HCT116 (cell line): ENCODE measurements around the gene KDM1B. TPM values are rescaled to one million over a fixed set of nuclear protein-coding genes. Genes with fewer than 3 reads are reported as not detected.

Experiments
- ATAC-seq: fragments of 200-7000 bp; cut with Tn5 transposase; 2 replicates; pipeline ENCODE4 v1.9.1; 2020; ENCODE audit warnings: mild to moderate bottlenecking, moderate library complexity
- BruUV-seq: library from RNA; stranded (reverse); fragments of 400-500 nt; replicated peaks from 2 replicates; lab custom pipeline; 2021; lab: Mats Ljungman, UMichigan
- CTCF ChIA-PET: fragments of 300-600 bp; sonication (Branson Sonifier 250); formaldehyde crosslinking; loops from one replicate; lab custom pipeline; 2021; ENCODE audit warnings: antibody characterized with exemption; lab: Charles Lee
- POLR2A ChIA-PET: fragments of 300-600, 350-600 bp; sonication (Branson Sonifier 250); formaldehyde crosslinking; loops from one replicate; lab custom pipeline; 2021; ENCODE audit warnings: antibody characterized with exemption; lab: Charles Lee
- RAD21 ChIA-PET, 2 experiments: fragments of 300-600 bp; sonication (Branson Sonifier 250); formaldehyde crosslinking; loops; one replicate each; lab custom pipeline; 2023; ENCODE audit warnings: low total read pairs in 2 of 2; ENCODE audit not compliant: uncharacterized antibody in 2 of 2, unreplicated experiment in 2 of 2, low non-redundant PET in 1 of 2; lab: Charles Lee
- DNase-seq: peaks from one replicate; pipeline ENCODE4 v3.0.0-alpha.2; 2010; ENCODE audit warnings: low read depth, low spot score
- H2AFZ ChIP-seq: fragments of 200-600 bp; shearing (Covaris generic), sonication (generic); 2 replicates; pipeline ENCODE4 v1.6.1; 2017; ENCODE audit warnings: low read depth, mixed run types, mixed read lengths, antibody characterized with exemption, low read length; ENCODE audit not compliant: poor library complexity, severe bottlenecking
- H3K27ac ChIP-seq: 2 replicates; pipeline ENCODE4 v1.5.1; 2012; ENCODE audit warnings: low read depth, low read length
- H3K27me3 ChIP-seq: fragments of 200-600 bp; sonication (generic); 2 replicates; pipeline ENCODE4 v1.6.1; 2016; ENCODE audit warnings: mixed run types, low read length, mixed read lengths; ENCODE audit not compliant: insufficient read depth
- H3K36me3 ChIP-seq, 2 experiments: fragments of 200-500 bp in 1 of 2; fragments of 200-600 bp in 1 of 2; sonication (Bioruptor generic) in 1 of 2; sonication (generic) in 1 of 2; 2 replicates each; pipeline versions ENCODE4 v1.5.1 to v1.6.1; 2014 to 2016; ENCODE audit warnings: low read length in 2 of 2, inconsistent platforms in 1 of 2, mixed read lengths in 1 of 2, mixed run types in 1 of 2; ENCODE audit not compliant: insufficient read depth in 2 of 2, control insufficient read depth in 1 of 2
- H3K4me1 ChIP-seq, 2 experiments: fragments of 200-600 bp in 1 of 2; sonication (generic) in 1 of 2; 2 replicates each; pipeline versions ENCODE4 v1.5.1 to v1.6.1; 2012 to 2017; ENCODE audit warnings: low read length in 2 of 2, inconsistent platforms in 1 of 2, mild to moderate bottlenecking in 1 of 2, mixed read lengths in 1 of 2, mixed run types in 1 of 2, moderate library complexity in 1 of 2; ENCODE audit not compliant: insufficient read depth in 2 of 2, control insufficient read depth in 1 of 2
- H3K4me2 ChIP-seq: fragments of 200-600 bp; sonication (generic); 2 replicates; pipeline ENCODE4 v1.6.1; 2017; ENCODE audit warnings: mixed run types, low read length, mixed read lengths
- H3K4me3 ChIP-seq, 2 experiments: fragments of 200-600 bp in 1 of 2; sonication (generic) in 1 of 2; replicated peaks in 1 of 2; 2 replicates each; pipeline ENCODE4 v1.5.1; 2011 to 2016; ENCODE audit warnings: low read length in 2 of 2, control low read depth in 1 of 2, low read depth in 1 of 2, mild to moderate bottlenecking in 1 of 2, mixed read lengths in 1 of 2, mixed run types in 1 of 2
- H3K79me2 ChIP-seq: fragments of 200-600 bp; sonication (generic); 2 replicates; pipeline ENCODE4 v1.6.1; 2017; ENCODE audit warnings: mild to moderate bottlenecking, mixed run types, low read length, moderate library complexity, mixed read lengths; ENCODE audit not compliant: insufficient read depth
- H3K9ac ChIP-seq: fragments of 200-600 bp; sonication (generic); 2 replicates; pipeline ENCODE4 v1.6.1; 2016; ENCODE audit warnings: low read length, mixed read lengths
- H3K9me2 ChIP-seq: fragments of 200-600 bp; sonication (generic), shearing (Covaris generic); 2 replicates; pipeline ENCODE4 v1.6.1; 2017; ENCODE audit warnings: mixed run types, mild to moderate bottlenecking, moderate library complexity; ENCODE audit not compliant: insufficient read depth
- H3K9me3 ChIP-seq, 2 experiments: fragments of 200-500 bp in 1 of 2; fragments of 200-600 bp in 1 of 2; sonication (Bioruptor generic) in 1 of 2; sonication (generic) in 1 of 2; 2 replicates each; pipeline ENCODE4 v1.6.1; 2014 to 2017; ENCODE audit warnings: low read length in 2 of 2, mixed read lengths in 2 of 2, inconsistent platforms in 1 of 2, low read depth in 1 of 2, mild to moderate bottlenecking in 1 of 2, mixed run types in 1 of 2, moderate library complexity in 1 of 2; ENCODE audit not compliant: control insufficient read depth in 1 of 2, insufficient read depth in 1 of 2
- H4K20me1 ChIP-seq: fragments of 200-600 bp; sonication (generic), shearing (Covaris generic); 2 replicates; pipeline ENCODE4 v1.6.1; 2017; ENCODE audit warnings: mixed run types, mild to moderate bottlenecking, moderate library complexity; ENCODE audit not compliant: insufficient read depth
- CBX3 ChIP-seq: IDR thresholded peaks from 2 replicates; pipeline ENCODE4 v1.6.1; 2012; ENCODE audit warnings: low read depth
- CEBPB ChIP-seq: IDR thresholded peaks from 2 replicates; pipeline ENCODE4 v1.6.1; 2012; ENCODE audit warnings: low read depth
- EGR1 ChIP-seq: IDR thresholded peaks from 2 replicates; pipeline ENCODE4 v1.6.1; 2012; ENCODE audit warnings: low read depth
- ELF1 ChIP-seq: IDR thresholded peaks from 2 replicates; pipeline ENCODE4 v1.6.1; 2012; ENCODE audit warnings: low read depth, borderline replicate concordance
- EZH2phosphoT487 ChIP-seq: fragments of 200-600 bp; IDR thresholded peaks from 2 replicates; pipeline ENCODE4 v1.6.1; 2018; ENCODE audit warnings: antibody characterized with exemption, borderline replicate concordance
- FOSL1 ChIP-seq: IDR thresholded peaks from 2 replicates; pipeline ENCODE4 v1.6.1; 2012; ENCODE audit warnings: low read depth
- JUND ChIP-seq: IDR thresholded peaks from 2 replicates; pipeline ENCODE4 v1.6.1; 2012
- MAX ChIP-seq: IDR thresholded peaks from 2 replicates; pipeline ENCODE4 v1.6.1; 2012
- POLR2A ChIP-seq: IDR thresholded peaks from 2 replicates; pipeline ENCODE4 v1.7.0; 2011; ENCODE audit warnings: borderline replicate concordance; ENCODE audit not compliant: insufficient read depth, insufficient read length; ENCODE audit errors: extremely low read depth
- RAD21 ChIP-seq: IDR thresholded peaks from 2 replicates; pipeline ENCODE4 v1.6.1; 2012; ENCODE audit warnings: low read depth, mild to moderate bottlenecking
- REST ChIP-seq: IDR thresholded peaks from 2 replicates; pipeline ENCODE4 v1.6.1; 2012; ENCODE audit warnings: low read depth
- SIN3A ChIP-seq: IDR thresholded peaks from 2 replicates; pipeline ENCODE4 v1.6.1; 2012; ENCODE audit warnings: low read depth
- SRF ChIP-seq: IDR thresholded peaks from 2 replicates; pipeline ENCODE4 v1.6.1; 2012; ENCODE audit warnings: low read depth
- TCF7L2 ChIP-seq: IDR thresholded peaks from 2 replicates; pipeline ENCODE4 v1.7.0; 2011; ENCODE audit warnings: borderline replicate concordance, inconsistent platforms; ENCODE audit not compliant: insufficient read depth, insufficient read length; ENCODE audit errors: extremely low read depth
- YY1 ChIP-seq: IDR thresholded peaks from 2 replicates; pipeline ENCODE4 v1.6.1; 2011; ENCODE audit warnings: low read length, low read depth, moderate library complexity, mild to moderate bottlenecking; ENCODE audit not compliant: insufficient replicate concordance; ENCODE audit errors: extremely low read depth
- ZFX ChIP-seq: fragments of 450-650 bp; IDR thresholded peaks from 2 replicates; pipeline ENCODE4 v1.6.1; 2017
- ZNF274 ChIP-seq: fragments of 200-500 bp; sonication (Bioruptor generic); IDR thresholded peaks from 2 replicates; pipeline ENCODE4 v1.6.1; 2014; ENCODE audit warnings: mild to moderate bottlenecking, low read depth, low read length, inconsistent platforms
- intact Hi-C: fragments of 100-400 bp; cut with micrococcal nuclease; formaldehyde crosslinking; loops from 2 replicates; pipeline ENCODE4 v1.10.0; 2022
- total RNA-seq: library from RNA; stranded (reverse); gene quantifications from one replicate; pipeline ENCODE4 v1.2.1, GENCODE V29; 2021; ENCODE audit not compliant: unreplicated experiment
- TF ChIP-seq, protein P1 (sequence below), 3 experiments: fragments of 200-600 bp in 1 of 3; sonication (generic) in 1 of 3; IDR thresholded peaks in 2 of 3; conservative IDR thresholded peaks in 1 of 3; 2 replicates each; pipeline ENCODE4 v1.5.1; 2012 to 2017; ENCODE audit warnings: low read depth in 2 of 3, low read length in 2 of 3, antibody characterized with exemption in 1 of 3, borderline replicate concordance in 1 of 3, control low read depth in 1 of 3, mild to moderate bottlenecking in 1 of 3, mixed read lengths in 1 of 3, mixed run types in 1 of 3, moderate library complexity in 1 of 3; ENCODE audit not compliant: insufficient read depth in 1 of 3
- TF ChIP-seq, protein P2 (sequence below): IDR thresholded peaks from 2 replicates; pipeline ENCODE4 v1.6.1; 2012
- TF ChIP-seq, protein P3 (sequence below): IDR thresholded peaks from 2 replicates; pipeline ENCODE4 v1.6.1; 2011; ENCODE audit warnings: mild to moderate bottlenecking, low read length, moderate library complexity; ENCODE audit not compliant: insufficient replicate concordance; ENCODE audit errors: extremely low read depth

KDM1B gene
- total RNA-seq, 1 experiment from 2014 or later: 24.5 TPM

- no peaks in the 10 kb centered on the region for H3K9me2 ChIP-seq
- DNase-seq (no peak), ATAC-seq (no peak)
- ChIA-PET RAD21 (interaction anchor here in 1 of 2 experiments (0.7 kb wide), 1 partner anchor 67 kb away, joined by 4 read pairs; no protein-coding TSS in a partner anchor), POLR2A (no interaction called here), CTCF (no interaction called here)
- H3K27ac ChIP-seq: no peak overlapping the region
- no peaks in the 10 kb centered on the region for H3K27me3 ChIP-seq
- no TSS peak for BruUV-seq
- H3K9ac ChIP-seq: no peak overlapping the region
- H3K9me3 ChIP-seq: no peaks in the 10 kb centered on the region
- no peaks in the 10 kb centered on the region for H3K36me3 ChIP-seq
- TF ChIP-seq, protein P1, sequence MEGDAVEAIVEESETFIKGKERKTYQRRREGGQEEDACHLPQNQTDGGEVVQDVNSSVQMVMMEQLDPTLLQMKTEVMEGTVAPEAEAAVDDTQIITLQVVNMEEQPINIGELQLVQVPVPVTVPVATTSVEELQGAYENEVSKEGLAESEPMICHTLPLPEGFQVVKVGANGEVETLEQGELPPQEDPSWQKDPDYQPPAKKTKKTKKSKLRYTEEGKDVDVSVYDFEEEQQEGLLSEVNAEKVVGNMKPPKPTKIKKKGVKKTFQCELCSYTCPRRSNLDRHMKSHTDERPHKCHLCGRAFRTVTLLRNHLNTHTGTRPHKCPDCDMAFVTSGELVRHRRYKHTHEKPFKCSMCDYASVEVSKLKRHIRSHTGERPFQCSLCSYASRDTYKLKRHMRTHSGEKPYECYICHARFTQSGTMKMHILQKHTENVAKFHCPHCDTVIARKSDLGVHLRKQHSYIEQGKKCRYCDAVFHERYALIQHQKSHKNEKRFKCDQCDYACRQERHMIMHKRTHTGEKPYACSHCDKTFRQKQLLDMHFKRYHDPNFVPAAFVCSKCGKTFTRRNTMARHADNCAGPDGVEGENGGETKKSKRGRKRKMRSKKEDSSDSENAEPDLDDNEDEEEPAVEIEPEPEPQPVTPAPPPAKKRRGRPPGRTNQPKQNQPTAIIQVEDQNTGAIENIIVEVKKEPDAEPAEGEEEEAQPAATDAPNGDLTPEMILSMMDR (IDR thresholded peaks at IDR 0.05 in 2 of 3, conservative IDR thresholded peaks at IDR 0.05 in 1 of 3; ENCODE audit: borderline replicate concordance in 1 of 3, insufficient read depth in 1 of 3, low read depth in 2 of 3, low read length in 2 of 3): no peak
- TF ChIP-seq JUND (no peak), RAD21 (no peak), TCF7L2 (no peak), ELF1 (no peak), REST (no peak), EGR1 (no peak), SIN3A (no peak), SRF (no peak), CEBPB (no peak), FOSL1 (no peak), CBX3 (no peak), MAX (no peak), POLR2A (no peak), YY1 (no peak), ZFX (no peak), EZH2phosphoT487 (no peak), ZNF274 (no peak)
- TF ChIP-seq, protein P2, sequence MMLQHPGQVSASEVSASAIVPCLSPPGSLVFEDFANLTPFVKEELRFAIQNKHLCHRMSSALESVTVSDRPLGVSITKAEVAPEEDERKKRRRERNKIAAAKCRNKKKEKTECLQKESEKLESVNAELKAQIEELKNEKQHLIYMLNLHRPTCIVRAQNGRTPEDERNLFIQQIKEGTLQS: no peak
- TF ChIP-seq, protein P3, sequence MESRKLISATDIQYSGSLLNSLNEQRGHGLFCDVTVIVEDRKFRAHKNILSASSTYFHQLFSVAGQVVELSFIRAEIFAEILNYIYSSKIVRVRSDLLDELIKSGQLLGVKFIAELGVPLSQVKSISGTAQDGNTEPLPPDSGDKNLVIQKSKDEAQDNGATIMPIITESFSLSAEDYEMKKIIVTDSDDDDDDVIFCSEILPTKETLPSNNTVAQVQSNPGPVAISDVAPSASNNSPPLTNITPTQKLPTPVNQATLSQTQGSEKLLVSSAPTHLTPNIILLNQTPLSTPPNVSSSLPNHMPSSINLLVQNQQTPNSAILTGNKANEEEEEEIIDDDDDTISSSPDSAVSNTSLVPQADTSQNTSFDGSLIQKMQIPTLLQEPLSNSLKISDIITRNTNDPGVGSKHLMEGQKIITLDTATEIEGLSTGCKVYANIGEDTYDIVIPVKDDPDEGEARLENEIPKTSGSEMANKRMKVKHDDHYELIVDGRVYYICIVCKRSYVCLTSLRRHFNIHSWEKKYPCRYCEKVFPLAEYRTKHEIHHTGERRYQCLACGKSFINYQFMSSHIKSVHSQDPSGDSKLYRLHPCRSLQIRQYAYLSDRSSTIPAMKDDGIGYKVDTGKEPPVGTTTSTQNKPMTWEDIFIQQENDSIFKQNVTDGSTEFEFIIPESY: no peak
- H3K4me1 ChIP-seq: no peaks in the 10 kb centered on the region
- no peak overlapping the region for H2AFZ ChIP-seq
- H3K79me2 ChIP-seq: no peaks in the 10 kb centered on the region
- H3K4me3 ChIP-seq: no peak overlapping the region
- H3K4me2 ChIP-seq: no peak overlapping the region
- intact Hi-C loops: no loop called here
- H4K20me1 ChIP-seq: no peaks in the 10 kb centered on the region
Observed at GRCh38 chr6:18119236-18119635, 36.0 kb upstream of the KDM1B start.
